HG03460 (cell line): ENCODE results near the gene LTF.
"Not testable (repeated sequence)": the region's sequence is repeated elsewhere in the genome, so short reads cannot be mapped to it uniquely, and the experiment has no call there.

Experiments used
- ATAC-seq: cut with Tn5 transposase; IDR thresholded peaks from one replicate; pipeline ENCODE4 v1.9.1; 2021; ENCODE audit not compliant: unreplicated experiment

The LTF gene

DNA sequence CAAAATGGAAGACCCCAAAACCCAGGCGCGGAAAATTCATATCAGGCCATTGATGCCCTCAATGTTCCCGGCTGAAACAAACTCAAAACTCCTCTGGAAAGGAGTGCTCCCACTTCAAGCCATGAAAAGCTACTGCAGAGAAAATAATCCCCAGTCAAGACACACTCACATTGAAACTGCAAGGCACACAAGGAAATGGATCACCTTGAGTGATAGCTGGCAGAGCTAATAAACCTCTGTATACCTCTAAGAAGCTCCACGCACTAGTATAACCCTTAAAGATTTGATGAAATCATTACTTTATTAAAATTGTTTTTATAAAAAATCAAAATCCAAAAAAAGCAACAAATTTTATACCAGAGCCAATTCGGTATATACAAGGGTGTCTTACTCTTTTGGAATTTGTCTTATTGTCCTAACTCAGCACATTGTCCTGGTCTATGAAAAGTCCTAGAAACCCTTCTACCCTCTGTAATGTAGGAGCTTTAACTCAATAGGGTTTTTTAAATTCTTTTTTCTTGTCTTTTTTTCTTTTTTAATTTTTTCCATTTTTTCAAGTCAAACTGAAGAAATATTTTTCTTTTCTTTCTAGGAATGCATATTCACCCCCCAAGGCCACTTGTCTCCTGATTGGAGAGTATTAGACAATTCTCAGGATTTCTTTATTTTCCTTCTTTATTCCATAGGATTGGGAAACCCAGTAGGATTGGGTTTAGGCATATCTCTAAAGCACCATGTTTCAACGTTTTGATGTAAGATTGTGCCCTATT, 66.3 kb downstream of the LTF start:
- ATAC-seq: no peak

DNA sequence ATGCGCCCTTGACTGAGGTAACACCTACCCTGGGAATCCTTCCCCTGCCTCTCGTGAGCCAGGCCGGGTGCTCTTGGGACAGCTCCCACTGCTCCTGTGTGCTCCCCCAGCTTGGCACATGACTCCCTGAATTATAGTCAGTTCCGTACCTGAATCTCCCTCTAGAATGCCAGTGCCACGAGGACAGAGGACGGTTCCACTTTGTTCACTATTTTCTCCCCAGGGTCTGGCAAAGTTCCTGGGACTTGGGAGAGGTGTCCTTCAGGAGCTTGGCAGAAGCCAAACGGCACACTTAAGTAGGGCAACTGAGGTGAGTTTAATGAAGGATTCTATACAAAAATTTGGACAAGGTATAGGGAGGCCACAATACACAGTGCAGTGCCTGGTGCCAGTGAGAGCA, 67.6 kb downstream of the LTF start:
- ATAC-seq: no peak

DNA sequence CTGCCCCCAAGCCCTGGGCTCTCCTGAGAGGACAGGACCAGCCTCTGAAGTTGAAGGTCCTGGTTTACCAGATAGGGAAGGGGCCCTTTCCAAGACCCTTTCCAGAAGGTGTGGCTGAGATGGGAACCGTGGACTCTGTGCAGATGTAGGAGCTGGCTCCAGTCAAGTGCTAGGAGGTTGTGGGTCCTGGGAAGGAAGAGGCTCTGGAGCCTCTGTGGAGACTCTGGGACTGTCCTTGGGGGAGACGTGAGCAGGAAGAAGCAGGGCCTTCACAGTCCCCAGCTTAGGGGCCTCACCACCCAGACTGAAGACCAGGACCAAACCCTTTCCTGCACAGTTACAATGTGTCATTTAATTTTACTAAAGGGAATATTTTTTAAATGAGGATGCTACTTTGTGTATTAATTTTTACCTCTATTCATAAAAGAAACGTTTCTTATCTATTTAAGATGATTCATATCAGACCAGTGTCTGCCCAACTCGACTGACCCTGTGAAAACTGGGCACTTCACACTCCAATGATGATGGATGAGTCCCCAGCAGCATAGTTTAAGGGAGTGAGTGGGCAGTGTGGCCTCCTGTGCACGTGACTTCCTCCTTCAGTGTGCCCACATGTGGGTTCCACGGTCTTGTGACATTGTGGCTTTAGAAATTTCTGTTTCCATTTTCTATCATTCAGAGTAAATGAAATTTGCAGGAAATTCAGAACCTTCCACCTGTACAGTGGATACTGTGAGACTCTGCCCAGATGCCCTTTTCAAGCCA, 68.8 kb downstream of the LTF start:
- no peak for ATAC-seq

DNA sequence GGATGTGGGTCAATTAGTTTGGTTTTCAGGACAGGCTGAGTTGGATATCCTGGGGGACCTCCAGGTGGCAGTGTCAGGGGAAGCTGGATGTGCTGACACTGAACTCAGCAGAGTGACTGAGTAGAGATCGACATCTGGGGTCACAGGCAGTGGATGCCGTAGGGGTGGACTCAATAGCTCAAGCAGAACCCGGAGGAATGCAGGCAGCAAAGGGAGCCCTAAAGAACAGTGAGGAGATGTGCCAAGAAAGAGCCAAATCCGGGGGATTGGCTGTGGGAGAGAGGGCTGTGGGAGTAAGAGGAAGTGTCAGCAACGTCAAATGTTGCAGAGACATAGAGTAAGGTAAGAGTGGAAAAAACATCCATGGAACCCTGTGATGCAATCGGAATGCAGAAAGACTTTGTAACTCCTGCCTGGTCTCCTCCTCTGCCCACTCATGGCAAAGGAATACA, 69.5 kb downstream of the LTF start:
- no peak for ATAC-seq

DNA sequence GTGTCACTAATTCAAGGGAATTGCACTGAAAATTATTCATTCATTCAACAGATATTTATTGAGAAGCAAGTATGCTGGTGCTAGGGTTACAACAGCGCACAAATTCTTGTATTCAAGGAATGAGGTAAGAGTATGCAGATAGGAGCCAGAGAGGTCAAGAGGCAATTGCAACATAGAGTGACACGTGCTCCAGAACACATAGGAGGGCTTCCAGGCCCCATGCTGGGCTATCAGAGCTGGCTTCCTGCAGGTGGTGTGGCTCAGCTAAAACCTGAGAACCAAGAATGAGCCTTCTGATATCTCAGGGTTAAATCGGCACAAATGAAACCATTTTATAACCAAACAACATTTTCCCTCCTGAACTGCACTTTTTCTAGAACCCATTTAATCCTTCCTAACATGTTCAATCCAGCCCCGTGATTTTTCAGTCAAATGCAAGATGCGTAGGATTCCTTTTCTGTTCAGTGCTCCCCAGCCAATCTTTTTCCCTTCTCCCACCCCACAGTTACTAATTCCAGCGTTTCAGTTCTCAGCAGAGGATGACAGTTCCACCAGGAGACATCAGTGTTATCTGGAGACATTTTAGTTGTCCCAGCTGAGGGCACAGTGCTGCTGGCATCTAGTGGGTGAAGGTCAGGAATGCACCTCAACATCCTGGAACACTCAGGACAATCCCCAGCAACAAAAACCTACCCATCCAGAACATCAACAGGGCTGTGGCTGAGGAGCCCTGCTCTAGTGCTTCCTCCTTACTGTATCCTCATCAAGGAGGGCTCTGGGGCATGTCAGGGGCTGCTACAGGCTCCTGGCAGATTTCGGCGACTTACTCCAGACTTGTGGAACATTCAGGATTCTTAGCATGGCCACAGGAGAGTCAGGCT, 70.9 kb downstream of the LTF start:
- no peak for ATAC-seq

DNA sequence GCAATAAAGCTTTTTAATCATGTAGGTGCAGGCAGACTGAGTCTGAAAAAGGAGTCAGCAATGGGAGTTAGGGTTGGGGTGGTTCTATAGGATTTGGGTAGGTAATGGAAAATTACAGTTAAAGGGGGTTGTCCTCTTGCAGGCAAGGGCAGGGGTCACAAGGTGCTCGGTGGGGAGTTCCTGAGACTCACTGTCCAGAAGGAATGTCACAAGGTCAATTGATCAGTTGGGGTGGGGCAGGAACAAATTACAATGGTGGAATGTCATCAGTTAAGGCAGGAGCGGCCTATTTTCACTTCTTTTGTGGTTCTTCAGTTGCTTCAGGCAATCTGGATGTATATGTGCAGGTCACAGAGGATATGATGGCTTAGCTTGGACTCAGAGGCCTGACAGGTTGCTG, 71.7 kb downstream of the LTF start:
- ATAC-seq: no peak

DNA sequence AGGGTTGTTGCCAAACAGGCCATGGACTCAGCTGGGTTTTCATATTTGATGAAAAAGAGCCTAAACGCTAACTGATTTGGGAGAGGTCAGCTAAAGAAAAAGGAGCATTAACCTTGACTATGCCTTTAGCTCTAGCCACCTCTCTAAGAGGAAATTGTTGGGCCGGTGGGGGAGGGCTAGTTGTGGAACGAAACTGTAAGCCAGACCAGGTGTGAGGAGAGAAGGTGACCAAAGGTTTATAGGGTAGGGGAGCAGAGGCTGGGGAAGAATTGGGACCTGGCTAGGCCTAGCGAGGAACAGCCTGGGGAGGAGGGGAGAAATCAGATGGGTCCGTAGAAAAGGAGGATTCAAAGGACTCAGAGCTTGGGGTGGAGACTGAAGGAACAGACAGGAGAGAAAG, 73.2 kb downstream of the LTF start:
- not testable (repeated sequence) for ATAC-seq

DNA sequence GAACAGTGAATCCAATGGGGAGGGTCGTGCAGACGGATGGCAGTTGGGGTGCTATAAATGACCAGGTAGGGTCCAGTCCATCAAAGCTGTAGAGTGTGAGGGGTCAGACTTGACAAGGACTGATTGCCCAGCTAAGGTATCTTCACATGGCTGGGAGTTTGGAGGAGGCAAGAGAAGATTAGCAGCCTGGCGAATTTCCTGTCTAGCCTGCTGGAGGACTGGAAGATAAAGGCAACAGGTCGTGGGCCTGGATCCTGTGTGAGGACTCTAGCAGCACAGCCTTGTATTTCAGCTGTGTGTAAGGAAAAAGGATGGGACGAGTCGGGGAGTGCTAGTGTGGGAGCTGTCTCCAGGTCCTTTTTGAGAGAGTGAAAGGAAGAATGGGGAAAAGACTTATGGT, 75.4 kb downstream of the LTF start:
- ATAC-seq: no peak

DNA sequence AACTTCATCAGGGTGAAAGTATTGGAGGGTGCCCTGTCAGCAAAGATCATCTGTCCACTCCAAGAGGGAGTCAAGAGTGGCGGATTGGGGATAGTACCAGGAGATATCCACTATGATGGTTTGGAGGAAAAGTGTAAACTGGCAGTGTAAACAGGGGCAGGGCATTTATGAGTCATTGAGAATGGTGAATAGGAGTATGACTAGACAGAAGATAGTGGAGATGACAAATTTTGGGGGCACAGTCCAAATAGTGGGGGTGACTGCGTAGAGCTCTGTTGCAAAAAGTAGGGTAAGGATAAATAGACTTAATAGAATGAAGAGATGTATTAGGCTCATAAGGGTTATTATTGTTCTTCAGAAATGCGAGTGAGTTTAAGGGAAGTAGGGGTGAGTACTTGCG, 75.9 kb downstream of the LTF start:
- ATAC-seq: not testable (repeated sequence)

DNA sequence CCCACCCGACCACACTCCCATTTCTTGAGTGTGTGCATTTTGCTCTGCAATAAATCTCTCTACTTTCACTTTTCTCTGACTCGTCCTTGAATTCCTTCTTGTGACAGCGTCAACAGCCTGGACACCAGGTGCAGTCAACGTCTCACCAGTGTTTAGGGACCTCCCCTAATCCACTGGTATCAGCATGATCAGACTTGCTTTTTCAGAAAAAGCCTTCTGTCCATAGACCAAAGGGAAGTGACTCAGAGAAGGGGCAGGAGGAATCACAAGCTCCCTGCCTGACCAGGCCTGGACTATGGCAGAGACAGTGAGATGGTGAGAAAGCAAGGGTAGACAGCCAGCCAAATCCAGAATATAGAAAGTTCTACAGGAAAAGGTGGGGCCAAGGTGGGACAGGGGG, 78.5 kb downstream of the LTF start:
- ATAC-seq: no peak
